ENCODE results near the gene MEGF11. TPM values are rescaled to one million over a fixed set of nuclear protein-coding genes. Genes with fewer than 3 reads are reported as not detected.
"Not testable (repeated sequence)": the region's sequence is repeated elsewhere in the genome, so short reads cannot be mapped to it uniquely, and the experiment has no call there.

The MEGF11 gene
- total RNA-seq, 1 donor from 2014 or later: 0.60 TPM

GRCh38 chr15:66251790-66252684, 1.5 kb downstream of the MEGF11 start:
- peaks cover 86% of the 10 kb centered on the region for H3K27me3 Mint-ChIP-seq
- peak; percentile 53 for DNase-seq (ENCODE audit: low spot score, unreplicated experiment)
- no peaks in the 10 kb centered on the region for H3K9me3 Mint-ChIP-seq (ENCODE audit: low read depth)
- peaks cover 8% of the 10 kb centered on the region for H3K4me1 Mint-ChIP-seq (ENCODE audit: low read depth)
- H3K4me3 Mint-ChIP-seq (ENCODE audit: low read depth): peak overlapping the region; percentile 59
- H3K36me3 Mint-ChIP-seq (ENCODE audit: insufficient read depth): no peaks in the 10 kb centered on the region
- TF ChIP-seq, protein P1, sequence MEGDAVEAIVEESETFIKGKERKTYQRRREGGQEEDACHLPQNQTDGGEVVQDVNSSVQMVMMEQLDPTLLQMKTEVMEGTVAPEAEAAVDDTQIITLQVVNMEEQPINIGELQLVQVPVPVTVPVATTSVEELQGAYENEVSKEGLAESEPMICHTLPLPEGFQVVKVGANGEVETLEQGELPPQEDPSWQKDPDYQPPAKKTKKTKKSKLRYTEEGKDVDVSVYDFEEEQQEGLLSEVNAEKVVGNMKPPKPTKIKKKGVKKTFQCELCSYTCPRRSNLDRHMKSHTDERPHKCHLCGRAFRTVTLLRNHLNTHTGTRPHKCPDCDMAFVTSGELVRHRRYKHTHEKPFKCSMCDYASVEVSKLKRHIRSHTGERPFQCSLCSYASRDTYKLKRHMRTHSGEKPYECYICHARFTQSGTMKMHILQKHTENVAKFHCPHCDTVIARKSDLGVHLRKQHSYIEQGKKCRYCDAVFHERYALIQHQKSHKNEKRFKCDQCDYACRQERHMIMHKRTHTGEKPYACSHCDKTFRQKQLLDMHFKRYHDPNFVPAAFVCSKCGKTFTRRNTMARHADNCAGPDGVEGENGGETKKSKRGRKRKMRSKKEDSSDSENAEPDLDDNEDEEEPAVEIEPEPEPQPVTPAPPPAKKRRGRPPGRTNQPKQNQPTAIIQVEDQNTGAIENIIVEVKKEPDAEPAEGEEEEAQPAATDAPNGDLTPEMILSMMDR (IDR thresholded peaks at IDR 0.05; ENCODE audit: unreplicated experiment): peak; percentile 76
- H3K27ac Mint-ChIP-seq: no peak overlapping the region

DNA sequence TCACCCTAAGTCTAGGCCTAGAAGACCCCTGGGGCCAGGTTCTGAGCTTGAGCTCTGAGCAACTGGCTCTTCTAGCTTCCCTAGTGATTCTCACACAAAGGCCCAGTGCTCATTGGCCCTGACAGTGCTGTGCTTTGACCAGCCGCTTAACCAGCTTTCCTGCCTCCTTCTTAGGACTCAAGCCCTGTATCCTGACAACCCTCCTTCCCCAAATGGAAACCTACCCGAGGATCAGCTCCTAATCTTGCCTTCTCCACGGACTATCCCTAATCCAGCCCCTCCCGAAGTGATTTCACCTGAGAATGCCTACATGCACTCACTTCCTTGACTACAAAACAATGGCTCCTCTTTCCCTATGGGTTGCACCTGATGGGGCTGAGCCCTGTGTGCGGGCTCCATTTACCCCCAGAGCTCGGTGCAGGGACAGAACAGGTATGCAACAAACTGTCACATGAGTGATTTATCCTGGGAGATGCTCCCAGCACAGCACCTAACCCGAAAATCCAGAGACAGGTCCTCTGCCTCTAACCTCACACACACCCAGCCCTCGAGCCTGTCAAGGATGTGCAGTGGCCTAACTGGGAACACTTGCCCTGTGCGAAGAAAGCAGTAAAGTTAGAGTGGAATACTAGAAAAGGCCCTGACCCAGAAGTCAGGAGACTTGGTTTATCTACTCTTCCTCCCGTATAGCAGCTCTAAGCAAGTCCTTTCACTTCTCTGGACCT, 2.3 kb downstream of the MEGF11 start:
- TF ChIP-seq, protein P1 (IDR thresholded peaks at IDR 0.05; ENCODE audit: unreplicated experiment): no peak
- H3K4me1 Mint-ChIP-seq (ENCODE audit: low read depth): peaks cover 8% of the 10 kb centered on the region
- no peaks in the 10 kb centered on the region for H3K36me3 Mint-ChIP-seq (ENCODE audit: insufficient read depth)
- peaks cover 82% of the 10 kb centered on the region for H3K27me3 Mint-ChIP-seq
- no peak overlapping the region for H3K27ac Mint-ChIP-seq
- H3K4me3 Mint-ChIP-seq (ENCODE audit: low read depth): peak overlapping the region; percentile 53
- H3K9me3 Mint-ChIP-seq (ENCODE audit: low read depth): no peaks in the 10 kb centered on the region
- no peak for DNase-seq (ENCODE audit: low spot score, unreplicated experiment)

- no peak overlapping the region for H3K27ac Mint-ChIP-seq
- TF ChIP-seq, protein P1 (IDR thresholded peaks at IDR 0.05; ENCODE audit: unreplicated experiment): no peak
- no peak for DNase-seq (ENCODE audit: low spot score, unreplicated experiment)
- H3K4me3 Mint-ChIP-seq (ENCODE audit: low read depth): no peak overlapping the region
- H3K9me3 Mint-ChIP-seq (ENCODE audit: low read depth): no peaks in the 10 kb centered on the region
- H3K4me1 Mint-ChIP-seq (ENCODE audit: low read depth): peaks cover 8% of the 10 kb centered on the region
- no peaks in the 10 kb centered on the region for H3K36me3 Mint-ChIP-seq (ENCODE audit: insufficient read depth)
- peaks cover 78% of the 10 kb centered on the region for H3K27me3 Mint-ChIP-seq
These were observed 3.9 kb downstream of the MEGF11 start for GRCh38 chr15:66249605-66250174.

- H3K27ac Mint-ChIP-seq: no peak overlapping the region
- no peak overlapping the region for H3K4me3 Mint-ChIP-seq (ENCODE audit: low read depth)
- no peaks in the 10 kb centered on the region for H3K36me3 Mint-ChIP-seq (ENCODE audit: insufficient read depth)
- no peak for DNase-seq (ENCODE audit: low spot score, unreplicated experiment)
- no peaks in the 10 kb centered on the region for H3K4me1 Mint-ChIP-seq (ENCODE audit: low read depth)
- H3K9me3 Mint-ChIP-seq (ENCODE audit: low read depth): no peaks in the 10 kb centered on the region
- H3K27me3 Mint-ChIP-seq: peaks cover 74% of the 10 kb centered on the region
- TF ChIP-seq, protein P1 (IDR thresholded peaks at IDR 0.05; ENCODE audit: unreplicated experiment): no peak
These were observed 6.6 kb downstream of the MEGF11 start for GRCh38 chr15:66246937-66247336.

DNA sequence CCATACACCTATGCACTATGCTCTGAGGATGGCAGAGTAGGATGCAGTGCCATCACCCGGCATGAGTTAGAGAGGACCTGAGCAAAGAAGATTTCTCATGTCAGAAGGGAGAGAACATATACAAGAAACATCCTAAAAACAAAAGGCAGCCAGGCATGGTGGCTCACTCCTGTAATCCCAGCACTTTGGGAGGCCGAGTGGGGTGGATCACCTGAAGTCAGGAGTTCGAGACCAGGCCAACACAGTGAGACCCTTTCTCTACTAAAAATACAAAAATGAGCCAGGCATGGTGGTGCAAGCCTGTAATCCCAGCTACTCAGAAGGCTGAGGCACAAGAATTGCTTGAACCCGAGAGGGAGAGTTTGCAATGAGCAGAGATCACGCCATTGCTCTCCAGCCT, 7.7 kb downstream of the MEGF11 start:
- H3K27me3 Mint-ChIP-seq: peaks cover 68% of the 10 kb centered on the region
- H3K4me3 Mint-ChIP-seq (ENCODE audit: low read depth); H3K27ac Mint-ChIP-seq; H3K4me1 Mint-ChIP-seq (ENCODE audit: low read depth); H3K36me3 Mint-ChIP-seq (ENCODE audit: insufficient read depth); H3K9me3 Mint-ChIP-seq (ENCODE audit: low read depth); DNase-seq (ENCODE audit: low spot score, unreplicated experiment): not testable (repeated sequence)
